ENCODE results near the gene SYNGR2.

SYNGR2 gene

DNA sequence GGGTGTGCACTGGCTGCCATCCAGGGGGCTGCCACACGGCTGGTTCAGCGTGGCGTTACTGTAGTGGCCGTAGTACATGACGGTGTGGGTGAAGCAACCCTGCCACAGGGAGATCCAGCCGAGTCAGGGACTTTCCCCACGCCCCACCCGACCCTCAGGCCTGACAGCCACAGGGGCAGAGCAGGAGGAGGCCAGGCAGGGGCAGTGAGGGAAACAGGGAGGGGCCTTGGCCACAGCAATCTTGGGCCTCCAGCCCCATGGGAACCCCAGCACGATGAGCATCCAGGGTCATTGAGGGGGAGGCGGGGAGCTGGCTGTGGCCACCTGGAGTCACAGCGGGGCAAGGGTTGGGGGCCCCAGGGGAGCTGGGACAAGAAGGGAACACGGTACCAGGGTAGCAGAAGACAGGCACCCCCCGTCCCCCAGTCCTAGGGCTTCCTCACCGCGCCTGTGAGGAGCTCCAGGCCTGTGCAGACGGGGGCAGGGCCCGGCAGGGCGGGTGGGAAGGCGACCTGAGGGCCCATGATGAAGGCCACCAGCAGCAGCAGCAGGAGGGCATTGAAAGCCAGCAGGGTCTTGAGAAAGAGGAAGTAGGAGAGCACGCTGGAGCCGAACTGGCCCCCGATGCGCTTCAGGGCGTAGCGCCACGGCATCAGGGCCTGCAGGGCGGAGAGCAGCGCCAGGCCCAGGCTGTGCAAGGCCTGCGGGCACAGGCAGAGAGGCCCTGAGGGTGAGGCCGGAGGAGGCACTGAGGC is 44.1 kb upstream of the SYNGR2 start:
- no peak for TF ChIP-seq ZC3H10 (CRISPR knock-in tag; IDR thresholded peaks at IDR 0.05)
- TF ChIP-seq, protein P1, sequence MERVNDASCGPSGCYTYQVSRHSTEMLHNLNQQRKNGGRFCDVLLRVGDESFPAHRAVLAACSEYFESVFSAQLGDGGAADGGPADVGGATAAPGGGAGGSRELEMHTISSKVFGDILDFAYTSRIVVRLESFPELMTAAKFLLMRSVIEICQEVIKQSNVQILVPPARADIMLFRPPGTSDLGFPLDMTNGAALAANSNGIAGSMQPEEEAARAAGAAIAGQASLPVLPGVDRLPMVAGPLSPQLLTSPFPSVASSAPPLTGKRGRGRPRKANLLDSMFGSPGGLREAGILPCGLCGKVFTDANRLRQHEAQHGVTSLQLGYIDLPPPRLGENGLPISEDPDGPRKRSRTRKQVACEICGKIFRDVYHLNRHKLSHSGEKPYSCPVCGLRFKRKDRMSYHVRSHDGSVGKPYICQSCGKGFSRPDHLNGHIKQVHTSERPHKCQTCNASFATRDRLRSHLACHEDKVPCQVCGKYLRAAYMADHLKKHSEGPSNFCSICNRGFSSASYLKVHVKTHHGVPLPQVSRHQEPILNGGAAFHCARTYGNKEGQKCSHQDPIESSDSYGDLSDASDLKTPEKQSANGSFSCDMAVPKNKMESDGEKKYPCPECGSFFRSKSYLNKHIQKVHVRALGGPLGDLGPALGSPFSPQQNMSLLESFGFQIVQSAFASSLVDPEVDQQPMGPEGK (CRISPR knock-in tag; IDR thresholded peaks at IDR 0.05; ENCODE audit: borderline replicate concordance) = no peak
- no peak for TF ChIP-seq TCF4 (CRISPR knock-in tag; IDR thresholded peaks at IDR 0.05; ENCODE audit: borderline replicate concordance)
- no peak for TF ChIP-seq SNAI2 (CRISPR knock-in tag; IDR thresholded peaks at IDR 0.05)
- no peak for TF ChIP-seq ESRRG (CRISPR knock-in tag; IDR thresholded peaks at IDR 0.05)
- TF ChIP-seq POU6F1 (CRISPR knock-in tag; IDR thresholded peaks at IDR 0.05; ENCODE audit: borderline replicate concordance, low read depth) = no peak
- TF ChIP-seq ZFP30 (CRISPR knock-in tag; IDR thresholded peaks at IDR 0.05) = no peak
- TF ChIP-seq ZNF70 (CRISPR knock-in tag; IDR thresholded peaks at IDR 0.05) = no peak
- TF ChIP-seq ZNF8 (CRISPR knock-in tag; IDR thresholded peaks at IDR 0.05) = no peak
- TF ChIP-seq, protein P2, sequence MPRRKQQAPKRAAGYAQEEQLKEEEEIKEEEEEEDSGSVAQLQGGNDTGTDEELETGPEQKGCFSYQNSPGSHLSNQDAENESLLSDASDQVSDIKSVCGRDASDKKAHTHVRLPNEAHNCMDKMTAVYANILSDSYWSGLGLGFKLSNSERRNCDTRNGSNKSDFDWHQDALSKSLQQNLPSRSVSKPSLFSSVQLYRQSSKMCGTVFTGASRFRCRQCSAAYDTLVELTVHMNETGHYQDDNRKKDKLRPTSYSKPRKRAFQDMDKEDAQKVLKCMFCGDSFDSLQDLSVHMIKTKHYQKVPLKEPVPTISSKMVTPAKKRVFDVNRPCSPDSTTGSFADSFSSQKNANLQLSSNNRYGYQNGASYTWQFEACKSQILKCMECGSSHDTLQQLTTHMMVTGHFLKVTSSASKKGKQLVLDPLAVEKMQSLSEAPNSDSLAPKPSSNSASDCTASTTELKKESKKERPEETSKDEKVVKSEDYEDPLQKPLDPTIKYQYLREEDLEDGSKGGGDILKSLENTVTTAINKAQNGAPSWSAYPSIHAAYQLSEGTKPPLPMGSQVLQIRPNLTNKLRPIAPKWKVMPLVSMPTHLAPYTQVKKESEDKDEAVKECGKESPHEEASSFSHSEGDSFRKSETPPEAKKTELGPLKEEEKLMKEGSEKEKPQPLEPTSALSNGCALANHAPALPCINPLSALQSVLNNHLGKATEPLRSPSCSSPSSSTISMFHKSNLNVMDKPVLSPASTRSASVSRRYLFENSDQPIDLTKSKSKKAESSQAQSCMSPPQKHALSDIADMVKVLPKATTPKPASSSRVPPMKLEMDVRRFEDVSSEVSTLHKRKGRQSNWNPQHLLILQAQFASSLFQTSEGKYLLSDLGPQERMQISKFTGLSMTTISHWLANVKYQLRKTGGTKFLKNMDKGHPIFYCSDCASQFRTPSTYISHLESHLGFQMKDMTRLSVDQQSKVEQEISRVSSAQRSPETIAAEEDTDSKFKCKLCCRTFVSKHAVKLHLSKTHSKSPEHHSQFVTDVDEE (CRISPR knock-in tag; IDR thresholded peaks at IDR 0.05) = no peak
- no peak for TF ChIP-seq ZNF565 (CRISPR knock-in tag; conservative IDR thresholded peaks at IDR 0.05; ENCODE audit: low read depth)
- no peak for TF ChIP-seq ISL1 (CRISPR knock-in tag; IDR thresholded peaks at IDR 0.05)
- TF ChIP-seq PPARA (CRISPR knock-in tag; IDR thresholded peaks at IDR 0.05; ENCODE audit: borderline replicate concordance) = no peak
- TF ChIP-seq BACH2 (CRISPR knock-in tag; IDR thresholded peaks at IDR 0.05; ENCODE audit: borderline replicate concordance) = no peak
- no peak for TF ChIP-seq TOX (CRISPR knock-in tag; IDR thresholded peaks at IDR 0.05; ENCODE audit: borderline replicate concordance)
- TF ChIP-seq RARB (CRISPR knock-in tag; IDR thresholded peaks at IDR 0.05) = no peak
- TF ChIP-seq CSDC2 (CRISPR knock-in tag; IDR thresholded peaks at IDR 0.05) = no peak
- TF ChIP-seq, protein P3, sequence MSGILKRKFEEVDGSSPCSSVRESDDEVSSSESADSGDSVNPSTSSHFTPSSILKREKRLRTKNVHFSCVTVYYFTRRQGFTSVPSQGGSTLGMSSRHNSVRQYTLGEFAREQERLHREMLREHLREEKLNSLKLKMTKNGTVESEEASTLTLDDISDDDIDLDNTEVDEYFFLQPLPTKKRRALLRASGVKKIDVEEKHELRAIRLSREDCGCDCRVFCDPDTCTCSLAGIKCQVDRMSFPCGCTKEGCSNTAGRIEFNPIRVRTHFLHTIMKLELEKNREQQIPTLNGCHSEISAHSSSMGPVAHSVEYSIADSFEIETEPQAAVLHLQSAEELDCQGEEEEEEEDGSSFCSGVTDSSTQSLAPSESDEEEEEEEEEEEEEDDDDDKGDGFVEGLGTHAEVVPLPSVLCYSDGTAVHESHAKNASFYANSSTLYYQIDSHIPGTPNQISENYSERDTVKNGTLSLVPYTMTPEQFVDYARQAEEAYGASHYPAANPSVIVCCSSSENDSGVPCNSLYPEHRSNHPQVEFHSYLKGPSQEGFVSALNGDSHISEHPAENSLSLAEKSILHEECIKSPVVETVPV (CRISPR knock-in tag; IDR thresholded peaks at IDR 0.05) = no peak
- no peak for TF ChIP-seq OSR1 (CRISPR knock-in tag; IDR thresholded peaks at IDR 0.05)
- ATAC-seq = no peak

DNA sequence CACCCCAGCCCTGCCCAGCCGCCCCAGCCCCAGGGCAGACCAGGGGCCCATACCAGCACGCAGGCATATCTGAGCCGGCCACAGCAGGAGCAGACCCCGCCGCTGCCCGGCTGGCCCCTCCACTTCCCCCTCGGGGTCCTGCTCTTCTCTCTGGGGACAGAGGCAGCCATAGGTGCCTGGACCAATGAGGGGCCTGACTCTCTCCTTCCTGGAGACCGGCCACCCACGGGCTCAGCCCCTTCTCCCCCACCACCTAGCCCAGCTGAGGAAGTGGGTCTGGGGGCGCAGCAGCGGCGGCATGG is 43.6 kb upstream of the SYNGR2 start:
- no peak for ATAC-seq

GRCh38 chr17:78125138-78125913 is 43.1 kb upstream of the SYNGR2 start:
- ATAC-seq = no peak
- TF ChIP-seq CSDC2 (CRISPR knock-in tag; IDR thresholded peaks at IDR 0.05) (no peak), ZC3H10 (CRISPR knock-in tag; IDR thresholded peaks at IDR 0.05) (no peak)
- TF ChIP-seq, protein P2 (CRISPR knock-in tag; IDR thresholded peaks at IDR 0.05) = no peak
- TF ChIP-seq, protein P1 (CRISPR knock-in tag; IDR thresholded peaks at IDR 0.05; ENCODE audit: borderline replicate concordance) = no peak
- TF ChIP-seq, protein P3 (CRISPR knock-in tag; IDR thresholded peaks at IDR 0.05) = no peak
- TF ChIP-seq, protein P4, sequence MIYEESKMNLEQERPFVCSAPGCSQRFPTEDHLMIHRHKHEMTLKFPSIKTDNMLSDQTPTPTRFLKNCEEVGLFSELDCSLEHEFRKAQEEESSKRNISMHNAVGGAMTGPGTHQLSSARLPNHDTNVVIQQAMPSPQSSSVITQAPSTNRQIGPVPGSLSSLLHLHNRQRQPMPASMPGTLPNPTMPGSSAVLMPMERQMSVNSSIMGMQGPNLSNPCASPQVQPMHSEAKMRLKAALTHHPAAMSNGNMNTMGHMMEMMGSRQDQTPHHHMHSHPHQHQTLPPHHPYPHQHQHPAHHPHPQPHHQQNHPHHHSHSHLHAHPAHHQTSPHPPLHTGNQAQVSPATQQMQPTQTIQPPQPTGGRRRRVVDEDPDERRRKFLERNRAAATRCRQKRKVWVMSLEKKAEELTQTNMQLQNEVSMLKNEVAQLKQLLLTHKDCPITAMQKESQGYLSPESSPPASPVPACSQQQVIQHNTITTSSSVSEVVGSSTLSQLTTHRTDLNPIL (CRISPR knock-in tag; IDR thresholded peaks at IDR 0.05; ENCODE audit: low read depth) = no peak

More for the DNA sequence above, 43.6 kb upstream of the SYNGR2 start:
- TF ChIP-seq SNAI2 (CRISPR knock-in tag; IDR thresholded peaks at IDR 0.05) = no peak
- no peak for TF ChIP-seq ZNF565 (CRISPR knock-in tag; conservative IDR thresholded peaks at IDR 0.05; ENCODE audit: low read depth)
